Retinal pigment epithelial cell (primary cell): ENCODE measurements around the gene TM2D1.
"Not testable (repeated sequence)": the region's sequence is repeated elsewhere in the genome, so short reads cannot be mapped to it uniquely, and the experiment has no call there.

Experiments used
- DNase-seq: peaks from one replicate; pipeline ENCODE4 v3.0.0-alpha.2; 2010; ENCODE audit warnings: low read depth
- H3K4me3 ChIP-seq: 2 replicates; pipeline ENCODE4 v1.5.1; 2011; ENCODE audit warnings: mild to moderate bottlenecking, low read length, control low read depth, moderate library complexity
- TF ChIP-seq, protein P1 (sequence below): conservative IDR thresholded peaks from 2 replicates; pipeline ENCODE4 v1.5.1; 2011; ENCODE audit warnings: low read depth, low read length, control low read depth, inconsistent platforms

The TM2D1 gene

DNA sequence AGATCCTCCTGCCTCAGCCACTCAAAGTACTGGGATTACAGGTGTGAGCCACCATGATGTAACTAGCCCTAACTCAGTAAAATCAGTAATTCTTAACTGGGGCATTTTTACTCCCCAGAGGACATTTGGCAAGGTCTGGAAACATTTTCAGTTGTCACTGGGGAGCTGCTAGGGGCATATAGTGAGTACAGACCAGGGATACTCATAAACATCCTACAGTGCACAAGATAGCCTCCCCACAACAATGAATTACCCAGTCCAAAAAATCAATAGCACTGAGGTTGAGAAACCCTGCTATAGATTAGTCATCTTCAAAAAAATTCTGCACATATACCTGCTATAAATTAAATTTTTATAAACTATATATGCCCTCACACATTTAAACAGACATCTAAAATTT lies 13.0 kb downstream of the TM2D1 start:
- TF ChIP-seq, protein P1, sequence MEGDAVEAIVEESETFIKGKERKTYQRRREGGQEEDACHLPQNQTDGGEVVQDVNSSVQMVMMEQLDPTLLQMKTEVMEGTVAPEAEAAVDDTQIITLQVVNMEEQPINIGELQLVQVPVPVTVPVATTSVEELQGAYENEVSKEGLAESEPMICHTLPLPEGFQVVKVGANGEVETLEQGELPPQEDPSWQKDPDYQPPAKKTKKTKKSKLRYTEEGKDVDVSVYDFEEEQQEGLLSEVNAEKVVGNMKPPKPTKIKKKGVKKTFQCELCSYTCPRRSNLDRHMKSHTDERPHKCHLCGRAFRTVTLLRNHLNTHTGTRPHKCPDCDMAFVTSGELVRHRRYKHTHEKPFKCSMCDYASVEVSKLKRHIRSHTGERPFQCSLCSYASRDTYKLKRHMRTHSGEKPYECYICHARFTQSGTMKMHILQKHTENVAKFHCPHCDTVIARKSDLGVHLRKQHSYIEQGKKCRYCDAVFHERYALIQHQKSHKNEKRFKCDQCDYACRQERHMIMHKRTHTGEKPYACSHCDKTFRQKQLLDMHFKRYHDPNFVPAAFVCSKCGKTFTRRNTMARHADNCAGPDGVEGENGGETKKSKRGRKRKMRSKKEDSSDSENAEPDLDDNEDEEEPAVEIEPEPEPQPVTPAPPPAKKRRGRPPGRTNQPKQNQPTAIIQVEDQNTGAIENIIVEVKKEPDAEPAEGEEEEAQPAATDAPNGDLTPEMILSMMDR, result no peak
- no peak for DNase-seq
- no peak overlapping the region for H3K4me3 ChIP-seq

DNA sequence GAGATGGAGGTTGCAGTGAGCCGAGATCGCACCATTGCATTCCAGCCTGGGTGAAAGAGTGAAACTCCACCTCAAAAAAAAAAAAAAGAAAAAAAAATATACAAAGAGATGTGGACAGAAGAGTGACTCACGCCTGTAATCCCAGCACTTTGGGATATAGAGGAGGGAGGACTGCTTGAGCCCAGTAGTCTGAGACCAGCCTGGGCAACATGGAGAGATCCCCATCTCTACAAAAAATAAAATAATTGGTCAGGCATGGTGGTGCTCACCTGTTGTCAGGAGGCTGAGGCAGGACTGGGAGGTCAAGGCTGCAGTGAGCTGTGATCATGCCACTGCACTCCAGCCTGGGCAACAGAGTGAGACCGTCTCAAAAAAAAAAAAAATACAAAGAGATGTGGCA lies 13.7 kb downstream of the TM2D1 start:
- H3K4me3 ChIP-seq, result not testable (repeated sequence)
- peak; percentile 5 for DNase-seq

DNA sequence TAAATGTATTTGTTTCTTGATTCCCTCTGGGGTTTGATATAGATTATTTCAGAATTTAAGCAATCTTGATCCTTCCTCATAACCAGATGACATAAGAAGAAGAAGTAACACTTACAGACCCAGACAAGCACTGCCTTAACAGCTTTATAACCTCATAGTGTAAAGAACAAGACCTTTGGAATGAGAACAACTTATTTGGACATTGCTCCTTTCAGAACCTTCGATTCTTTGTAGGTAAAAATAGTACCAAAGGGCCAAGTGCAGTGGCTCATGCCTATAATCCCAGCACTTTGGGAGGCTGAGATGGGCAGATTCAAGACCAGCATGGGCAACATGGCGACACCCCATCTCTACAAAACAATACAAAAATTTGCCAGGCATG lies 15.0 kb downstream of the TM2D1 start:
- no peak for DNase-seq
- H3K4me3 ChIP-seq, result no peak overlapping the region
- TF ChIP-seq, protein P1, result no peak

DNA sequence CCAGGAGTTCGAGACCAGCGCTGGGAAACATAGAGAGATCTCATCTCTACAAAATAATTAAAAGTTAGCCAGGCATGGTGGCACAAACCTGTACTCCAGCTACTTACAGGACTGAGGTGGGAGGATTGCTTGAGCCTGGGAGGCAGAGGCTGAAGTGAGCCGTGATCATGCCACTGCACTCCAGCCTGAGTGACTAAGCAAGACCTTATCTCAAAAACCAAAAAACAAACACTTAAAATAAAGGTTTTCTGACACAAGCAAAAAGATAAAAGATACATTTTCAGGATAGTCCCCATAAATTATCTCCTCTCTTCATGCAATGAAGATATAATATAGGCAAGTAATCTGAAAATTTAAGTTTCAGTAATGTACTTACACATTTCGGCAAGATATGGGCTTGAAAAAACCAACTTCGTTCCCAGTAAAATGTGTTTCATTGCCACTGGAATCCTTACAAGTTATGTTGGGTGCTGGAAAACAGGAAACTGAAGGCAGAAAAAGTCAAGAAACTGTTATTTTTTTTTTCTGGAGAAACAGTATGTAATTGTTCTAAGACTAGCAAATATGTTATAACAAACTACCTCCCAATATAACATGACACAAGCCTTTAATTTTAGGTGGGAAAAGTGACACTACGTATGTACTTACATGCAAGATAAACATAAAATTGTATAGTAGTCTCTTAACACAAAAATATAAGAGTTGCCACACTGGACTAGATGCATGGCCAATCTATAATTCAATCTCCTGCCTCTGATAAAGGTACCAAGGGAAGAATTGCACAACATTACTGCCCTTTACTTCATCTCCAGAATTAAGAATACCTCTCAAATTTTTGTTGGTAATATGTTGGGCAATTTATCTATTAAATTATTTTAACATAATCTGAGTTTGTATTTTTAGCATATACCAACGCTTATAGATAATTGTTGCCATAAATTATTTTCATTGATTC lies 15.7 kb downstream of the TM2D1 start:
- H3K4me3 ChIP-seq, result no peak overlapping the region
- TF ChIP-seq, protein P1, result no peak
- no peak for DNase-seq

DNA sequence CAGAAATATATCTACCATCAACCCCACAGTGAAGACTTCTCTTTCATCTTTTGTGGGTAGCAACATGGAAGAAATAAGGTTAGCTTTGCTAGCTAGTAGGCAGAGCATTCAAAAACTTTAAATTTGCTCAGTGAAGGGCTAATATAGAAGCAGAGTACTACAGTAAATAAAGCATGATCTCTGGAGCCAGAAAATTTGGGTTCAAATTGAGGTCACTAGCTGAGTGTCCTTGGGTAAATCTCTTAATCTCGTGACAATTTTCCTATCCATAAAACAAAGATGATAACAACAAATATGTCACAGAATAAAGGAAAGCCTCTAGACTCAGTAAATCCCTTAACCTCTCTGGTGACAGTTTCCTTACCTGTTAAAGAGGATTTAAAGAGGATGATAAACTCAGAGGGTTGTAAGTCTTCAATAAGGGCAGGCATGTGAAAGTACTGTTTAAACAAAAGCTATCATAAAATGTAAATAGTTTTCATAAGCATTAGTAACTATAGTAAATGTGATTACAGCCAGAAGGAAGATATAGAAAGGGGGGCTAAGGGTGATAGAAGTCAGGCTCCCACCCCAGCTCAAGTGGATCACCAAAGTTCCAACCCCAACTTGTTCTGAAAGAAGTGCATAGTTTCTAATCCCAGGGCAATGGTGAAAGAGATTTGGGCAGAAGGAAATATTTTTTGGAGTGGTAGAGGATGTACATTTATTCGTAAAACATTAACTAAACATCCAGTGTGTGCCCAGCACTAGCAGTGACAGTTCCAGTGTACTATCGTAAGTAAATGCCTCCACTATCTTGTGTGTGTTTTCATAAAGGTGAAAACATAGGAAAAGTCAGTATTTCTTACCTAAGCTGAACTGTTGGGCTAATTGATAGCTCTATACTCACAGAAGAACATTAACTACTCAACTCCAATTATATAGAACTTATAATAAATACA lies 24.8 kb downstream of the TM2D1 start:
- no peak overlapping the region for H3K4me3 ChIP-seq

DNA sequence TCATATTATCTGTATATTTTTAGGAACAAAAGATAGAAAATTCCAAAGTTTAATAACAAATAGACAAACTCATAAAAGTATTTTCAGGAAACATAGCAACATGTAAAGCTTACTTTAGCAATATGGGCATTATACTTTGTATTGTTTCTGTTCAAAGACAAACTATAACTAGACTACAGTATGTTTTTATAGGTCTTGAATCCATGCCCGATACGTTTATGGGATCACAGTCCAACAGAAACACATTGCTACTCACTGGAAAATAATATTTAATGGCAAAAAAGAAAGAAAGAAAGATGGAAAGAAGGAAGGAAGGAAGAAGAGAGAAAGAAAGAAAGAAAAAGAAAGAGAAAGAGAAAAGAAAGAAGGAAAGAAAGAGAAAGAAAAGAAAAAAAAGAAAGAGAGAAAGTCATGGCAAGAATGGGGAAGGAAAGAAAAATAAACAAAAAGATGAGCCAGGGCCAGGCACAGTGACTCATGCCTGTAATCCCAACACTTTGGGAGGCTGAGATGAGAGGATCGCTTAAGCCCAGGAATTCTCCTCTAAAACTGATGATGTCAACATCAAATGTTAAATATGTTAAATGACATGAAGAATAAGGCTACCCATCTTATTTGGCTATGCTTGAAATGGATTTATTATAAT lies 32.7 kb downstream of the TM2D1 start:
- TF ChIP-seq, protein P1, result no peak
- no peak for DNase-seq
- H3K4me3 ChIP-seq, result no peak overlapping the region

More for the DNA sequence above, 24.8 kb downstream of the TM2D1 start:
- TF ChIP-seq, protein P1, result no peak
- DNase-seq, result no peak

DNA sequence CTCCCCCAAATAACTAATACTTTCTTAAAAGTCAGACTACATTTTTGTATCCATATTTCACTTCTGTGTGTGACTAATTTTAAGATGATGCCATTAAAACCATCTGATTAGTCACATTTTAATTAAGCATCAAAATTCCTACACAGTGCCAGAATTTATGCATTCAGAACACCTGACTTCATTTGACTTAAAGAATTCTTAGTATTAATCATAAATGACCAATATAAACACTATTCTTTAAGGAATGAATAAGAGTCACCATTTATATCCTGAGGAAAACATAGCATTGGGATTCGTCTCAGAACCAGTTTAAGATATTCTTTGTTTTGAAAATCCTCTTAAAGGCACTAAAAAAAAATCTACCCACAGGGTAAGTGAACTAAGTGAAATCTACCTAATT lies 37.0 kb downstream of the TM2D1 start:
- H3K4me3 ChIP-seq, result no peak overlapping the region
- TF ChIP-seq, protein P1, result no peak
- no peak for DNase-seq
